Measurements from ENCODE around the gene CHD5. TPM values are rescaled to one million over a fixed set of nuclear protein-coding genes. Genes with fewer than 3 reads are reported as not detected.

The CHD5 gene
- total and polyA plus RNA-seq, 2 of the 13 experiments (the other 11 are each of a cell fraction or from before 2014, with no cell fraction given): 0.02 to 0.21 TPM

- TF ChIP-seq REST (IDR thresholded peaks at IDR 0.05; ENCODE audit: borderline replicate concordance in 1 of 2, low read depth in 1 of 2, low read length in 2 of 2): no peak; a peak in 1 of 4 replicates
- TF ChIP-seq ZNF567 (CRISPR knock-in tag; IDR thresholded peaks at IDR 0.05; ENCODE audit: borderline replicate concordance): no peak
- no peak for TF ChIP-seq U2AF1 (optimal IDR thresholded peaks at IDR 0.05; ENCODE audit: low read depth, low read length)
- peak; percentile 43; the same call in 1 of the 2 replicates for TF ChIP-seq SAFB2 (CRISPR knock-in tag; IDR thresholded peaks at IDR 0.05; ENCODE audit: borderline replicate concordance, low read depth)
- TF ChIP-seq ZNF574 (CRISPR knock-in tag; IDR thresholded peaks at IDR 0.05): peak; percentile 91
- TF ChIP-seq ZNF644 (CRISPR knock-in tag; IDR thresholded peaks at IDR 0.05; ENCODE audit: low read depth): no peak
- TF ChIP-seq ZNF549 (CRISPR knock-in tag; IDR thresholded peaks at IDR 0.05): no peak
- no peak for TF ChIP-seq ZNF33A (CRISPR knock-in tag; IDR thresholded peaks at IDR 0.05; ENCODE audit: borderline replicate concordance)
- TF ChIP-seq MIXL1 (CRISPR knock-in tag; IDR thresholded peaks at IDR 0.05): peak; percentile 91
- peak; percentile 95; the same call in 2 of the 3 replicates for TF ChIP-seq MXI1 (IDR thresholded peaks at IDR 0.05; ENCODE audit: borderline replicate concordance, low read depth, low read length)
- no peak for TF ChIP-seq ADNP (CRISPR knock-in tag; IDR thresholded peaks at IDR 0.05)
- peak; percentile 83 for TF ChIP-seq FOXP4 (CRISPR knock-in tag; IDR thresholded peaks at IDR 0.05)
- peak; percentile 58 for TF ChIP-seq CREB1 (IDR thresholded peaks at IDR 0.05)
- TF ChIP-seq CREB1 (CRISPR knock-in tag; IDR thresholded peaks at IDR 0.05): peak; percentile 89
- peak; percentile 46; the same call in 1 of the 2 replicates for TF ChIP-seq ZBTB7B (CRISPR knock-in tag; IDR thresholded peaks at IDR 0.05)
- peak; percentile 95 for TF ChIP-seq BRCA1 (CRISPR knock-in tag; IDR thresholded peaks at IDR 0.05)
- TF ChIP-seq ZNF703 (CRISPR knock-in tag; IDR thresholded peaks at IDR 0.05; ENCODE audit: borderline replicate concordance): no peak; the same call in 1 of the 2 replicates
- TF ChIP-seq TMF1 (CRISPR knock-in tag; IDR thresholded peaks at IDR 0.05; ENCODE audit: low read depth): peak; percentile 33; the same call in 1 of the 2 replicates
- no peak for TF ChIP-seq PLRG1 (conservative IDR thresholded peaks at IDR 0.05)
- TF ChIP-seq ZFP37 (CRISPR knock-in tag; IDR thresholded peaks at IDR 0.05; ENCODE audit: borderline replicate concordance): 0 out of 2 replicates have a peak, but pooled peaks have one; percentile 65
- TF ChIP-seq MXD3 (CRISPR knock-in tag; IDR thresholded peaks at IDR 0.05): peak; percentile 97
Observed at GRCh38 chr1:6199298-6200187, 19.4 kb upstream of the CHD5 start, which contains the start of gene RPL22 (continued).

Measured in HepG2 (cell line).